Memory B cell (primary cell): ENCODE results near the gene IL17REL.

Experiments used
- ATAC-seq: fragments of 150-1000 bp; cut with Tn5 transposase; 2 replicates; pipeline ENCODE4 v1.10.0; 2021; ENCODE audit warnings: low read depth, mild to moderate bottlenecking, moderate library complexity
- DNase-seq, 2 donors: peaks; one replicate each; pipeline ENCODE4 v3.0.0; 2022; ENCODE audit warnings: low spot score in 2 of 2
- H3K27ac Mint-ChIP-seq: one replicate; pipeline ENCODE4 v1.8.0; 2022; ENCODE audit warnings: mild to moderate bottlenecking, moderate library complexity, mixed read lengths
- H3K27me3 Mint-ChIP-seq: one replicate; pipeline ENCODE4 v1.8.0; 2022; ENCODE audit warnings: mixed read lengths
- H3K36me3 Mint-ChIP-seq: one replicate; pipeline ENCODE4 v1.8.0; 2022; ENCODE audit warnings: mild to moderate bottlenecking, mixed read lengths
- H3K4me1 Mint-ChIP-seq: one replicate; pipeline ENCODE4 v1.8.0; 2022; ENCODE audit warnings: mixed read lengths
- H3K4me3 Mint-ChIP-seq: one replicate; pipeline ENCODE4 v1.8.0; 2022; ENCODE audit warnings: mild to moderate bottlenecking, moderate library complexity, mixed read lengths
- H3K9me3 Mint-ChIP-seq: one replicate; pipeline ENCODE4 v1.8.0; 2022; ENCODE audit warnings: mixed read lengths

IL17REL gene

DNA sequence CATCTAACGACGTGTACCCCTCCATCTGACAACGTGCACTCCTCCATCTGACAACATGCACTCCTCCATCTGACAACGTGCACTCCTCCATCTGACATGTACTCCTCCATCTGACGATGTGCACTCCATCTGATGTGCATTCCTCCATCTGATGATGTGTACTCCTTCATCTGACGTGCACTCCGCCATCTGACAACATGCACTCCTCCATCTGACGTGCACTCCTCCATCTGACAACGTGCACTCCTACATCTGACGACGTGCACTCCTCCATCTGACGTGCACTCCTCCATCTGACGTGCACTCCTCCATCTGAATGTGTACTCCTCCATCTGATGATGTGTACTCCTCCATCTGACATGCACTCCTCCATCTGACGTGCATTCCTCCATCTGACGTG lies 8.0 kb upstream of the IL17REL start:
- peaks cover 17% of the 10 kb centered on the region for H3K4me1 Mint-ChIP-seq
- H3K27ac Mint-ChIP-seq: no peak overlapping the region
- peaks cover 6% of the 10 kb centered on the region for H3K9me3 Mint-ChIP-seq
- peaks cover 3% of the 10 kb centered on the region for H3K36me3 Mint-ChIP-seq
- DNase-seq (no peak), ATAC-seq (no peak)
- H3K27me3 Mint-ChIP-seq: peaks cover 6% of the 10 kb centered on the region
- H3K4me3 Mint-ChIP-seq: no peak overlapping the region

DNA sequence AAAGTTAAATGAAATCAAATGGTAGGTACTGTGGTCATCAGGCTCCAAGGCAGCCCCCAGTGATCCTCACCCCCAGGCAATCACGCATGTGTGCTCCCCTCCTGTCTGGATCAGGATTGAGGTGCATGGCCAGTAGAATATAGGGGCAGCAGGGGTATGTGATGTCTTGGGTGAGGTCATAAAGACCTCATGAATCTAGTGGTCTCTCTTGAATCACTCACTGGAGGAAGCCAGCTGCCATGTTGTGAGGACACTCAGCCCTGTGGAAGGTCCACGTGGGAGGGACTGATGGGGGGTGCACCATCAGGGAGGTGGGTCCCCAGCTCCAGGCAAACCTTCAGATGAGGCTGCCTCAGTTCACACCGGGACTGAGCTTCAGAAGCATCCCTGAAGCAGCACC lies 6.8 kb upstream of the IL17REL start:
- Mint-ChIP-seq H3K9me3 (peaks cover 3% of the 10 kb centered on the region), H3K4me3 (no peak overlapping the region), H3K4me1 (peaks cover 20% of the 10 kb centered on the region), H3K36me3 (peaks cover under 1% of the 10 kb centered on the region), H3K27ac (no peak overlapping the region), H3K27me3 (peaks cover 3% of the 10 kb centered on the region)
- ATAC-seq (no peak), DNase-seq (no peak)

DNA sequence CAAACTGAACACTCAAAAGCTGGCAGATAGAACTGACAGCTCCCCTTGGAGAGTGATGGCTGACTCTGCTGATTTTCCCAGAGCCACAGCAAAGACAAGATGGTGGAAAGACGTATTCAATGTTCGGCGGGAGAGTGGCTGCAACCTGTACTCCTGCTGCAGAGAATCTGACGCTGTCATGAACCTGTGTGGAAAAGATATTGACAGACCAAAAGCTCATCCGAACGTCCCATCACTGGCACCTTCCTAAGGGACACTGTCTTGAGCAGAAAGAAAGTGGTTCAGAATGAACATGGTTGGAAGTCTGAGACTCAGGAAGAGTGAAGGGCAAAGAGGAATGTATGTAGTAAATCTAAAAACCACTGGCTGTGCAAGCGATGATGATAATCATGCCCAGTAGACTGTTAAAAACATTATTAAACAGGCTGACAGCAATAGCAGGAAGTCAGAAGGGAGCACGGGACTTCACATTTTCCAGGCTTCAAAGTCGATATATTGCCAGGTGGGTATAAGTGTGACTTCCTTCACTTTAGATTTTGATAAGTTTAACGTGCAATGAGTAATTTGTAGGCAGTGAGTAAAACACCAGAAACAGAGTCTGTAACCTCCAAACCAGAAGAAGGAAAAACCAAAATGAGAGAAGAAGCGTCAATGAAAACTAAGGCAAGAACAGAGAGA lies 6.2 kb upstream of the IL17REL start:
- Mint-ChIP-seq H3K9me3 (peaks cover 1% of the 10 kb centered on the region), H3K4me3 (no peak overlapping the region), H3K27ac (no peak overlapping the region), H3K4me1 (peaks cover 24% of the 10 kb centered on the region), H3K27me3 (peaks cover 1% of the 10 kb centered on the region), H3K36me3 (no peaks in the 10 kb centered on the region)
- no peak for DNase-seq
- ATAC-seq: peak; percentile 21

DNA sequence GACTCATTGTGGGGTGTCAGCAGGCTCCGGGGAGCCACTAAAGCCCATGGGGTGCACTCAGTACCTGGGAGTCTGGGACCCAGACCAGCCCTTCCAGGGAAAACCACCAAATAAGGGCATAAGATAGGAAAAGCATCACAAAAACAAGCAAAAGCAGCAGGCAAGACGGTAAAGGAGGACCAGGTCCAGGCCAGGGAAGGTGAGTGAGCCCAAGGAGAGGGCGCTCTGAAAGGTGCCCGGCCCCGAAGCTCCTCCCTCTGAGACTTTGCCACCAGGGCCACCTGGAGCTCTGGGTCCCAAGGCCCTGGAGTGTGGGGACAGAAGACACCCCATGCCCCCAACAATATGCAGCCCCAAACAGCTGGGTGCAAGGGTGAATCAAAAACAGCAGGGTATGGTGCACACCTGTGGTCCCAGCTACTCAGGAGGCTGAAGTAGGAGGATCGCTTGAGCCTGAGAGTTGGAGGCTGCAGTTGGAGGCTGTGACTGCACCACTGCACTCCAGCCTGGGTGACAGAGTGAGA lies 5.2 kb upstream of the IL17REL start:
- peaks cover 1% of the 10 kb centered on the region for H3K9me3 Mint-ChIP-seq
- DNase-seq (no peak), ATAC-seq (no peak)
- peak overlapping the region; percentile 45 for H3K4me3 Mint-ChIP-seq
- peaks cover 29% of the 10 kb centered on the region for H3K4me1 Mint-ChIP-seq
- H3K27me3 Mint-ChIP-seq: peaks cover 1% of the 10 kb centered on the region
- H3K36me3 Mint-ChIP-seq: no peaks in the 10 kb centered on the region
- no peak overlapping the region for H3K27ac Mint-ChIP-seq

DNA sequence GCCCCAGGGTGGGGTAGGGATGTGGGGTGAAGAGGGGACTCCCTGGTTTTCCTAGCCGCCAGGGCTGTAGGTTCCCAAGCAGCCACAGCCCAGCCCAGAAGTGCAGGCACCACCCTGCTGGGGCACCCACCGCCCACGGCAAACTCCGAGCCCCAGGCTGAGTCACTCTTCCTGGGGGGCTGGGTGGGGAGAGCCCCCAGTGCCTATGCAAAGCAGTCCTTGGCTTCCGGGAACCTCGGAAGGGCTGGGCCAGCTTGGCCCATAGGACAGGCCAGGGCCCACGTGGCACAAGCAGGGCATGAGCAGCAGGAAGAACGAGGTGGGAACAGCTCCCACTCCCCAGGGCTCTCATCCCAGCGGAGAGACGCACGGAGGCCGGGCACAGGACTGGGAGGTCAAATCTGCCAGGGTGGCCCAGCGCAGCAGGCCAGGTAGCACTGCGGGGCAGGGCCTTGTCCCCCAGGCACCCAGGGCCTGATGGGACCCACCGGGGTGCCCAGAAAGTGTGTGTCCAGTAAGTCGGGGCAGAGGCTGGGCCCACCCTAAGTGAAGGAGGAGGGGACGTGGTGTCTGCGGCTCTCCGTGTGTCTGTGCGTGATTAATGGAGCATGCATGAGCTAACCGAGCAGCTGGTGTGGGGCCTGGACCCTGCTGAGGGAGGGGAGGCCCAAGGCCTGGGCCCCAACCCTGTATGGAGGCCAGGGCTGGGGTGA lies 4.6 kb upstream of the IL17REL start:
- Mint-ChIP-seq H3K27ac (no peak overlapping the region), H3K27me3 (peaks cover 1% of the 10 kb centered on the region), H3K4me3 (peak overlapping the region; percentile 45), H3K9me3 (peaks cover 1% of the 10 kb centered on the region), H3K4me1 (peaks cover 32% of the 10 kb centered on the region), H3K36me3 (no peaks in the 10 kb centered on the region)
- DNase-seq: no peak
- ATAC-seq: peak; percentile 56

DNA sequence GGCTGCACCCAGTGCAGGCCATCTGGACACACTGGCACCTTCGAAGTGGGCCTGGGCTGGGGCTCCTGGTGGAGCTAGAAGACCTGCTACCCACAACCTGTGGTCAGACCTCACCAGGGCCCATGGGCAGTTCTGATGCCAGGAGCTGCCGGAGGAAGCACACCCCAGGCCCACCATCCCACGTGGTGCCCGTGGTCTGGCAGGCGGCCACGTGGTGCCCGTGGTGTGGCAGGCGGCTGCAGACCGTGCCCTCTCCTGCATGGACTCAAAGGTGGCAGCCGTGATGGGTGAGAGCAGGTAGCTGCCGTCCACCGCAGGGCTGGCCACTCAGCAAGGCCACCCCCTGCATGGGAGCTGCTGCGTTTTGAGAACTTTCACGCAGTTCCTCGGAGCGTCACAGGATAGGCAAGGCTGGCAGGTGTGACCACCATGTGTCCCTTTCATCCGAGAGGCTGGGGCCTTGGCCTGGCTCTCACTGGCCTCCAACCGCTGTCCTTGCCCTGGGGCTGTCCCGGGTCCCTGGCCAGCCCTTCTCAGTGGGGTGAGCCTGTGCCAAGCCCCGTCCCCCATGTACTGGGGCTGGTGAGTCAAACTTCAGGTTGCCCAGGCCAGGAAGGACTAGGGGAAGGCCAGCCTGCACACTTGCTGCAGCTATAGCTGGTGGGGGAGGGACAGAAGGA lies 3.9 kb upstream of the IL17REL start:
- Mint-ChIP-seq H3K36me3 (no peaks in the 10 kb centered on the region), H3K4me1 (peaks cover 39% of the 10 kb centered on the region), H3K27me3 (peaks cover 7% of the 10 kb centered on the region), H3K9me3 (peaks cover 1% of the 10 kb centered on the region), H3K4me3 (no peak overlapping the region), H3K27ac (no peak overlapping the region)
- no peak for DNase-seq
- ATAC-seq: no peak

DNA sequence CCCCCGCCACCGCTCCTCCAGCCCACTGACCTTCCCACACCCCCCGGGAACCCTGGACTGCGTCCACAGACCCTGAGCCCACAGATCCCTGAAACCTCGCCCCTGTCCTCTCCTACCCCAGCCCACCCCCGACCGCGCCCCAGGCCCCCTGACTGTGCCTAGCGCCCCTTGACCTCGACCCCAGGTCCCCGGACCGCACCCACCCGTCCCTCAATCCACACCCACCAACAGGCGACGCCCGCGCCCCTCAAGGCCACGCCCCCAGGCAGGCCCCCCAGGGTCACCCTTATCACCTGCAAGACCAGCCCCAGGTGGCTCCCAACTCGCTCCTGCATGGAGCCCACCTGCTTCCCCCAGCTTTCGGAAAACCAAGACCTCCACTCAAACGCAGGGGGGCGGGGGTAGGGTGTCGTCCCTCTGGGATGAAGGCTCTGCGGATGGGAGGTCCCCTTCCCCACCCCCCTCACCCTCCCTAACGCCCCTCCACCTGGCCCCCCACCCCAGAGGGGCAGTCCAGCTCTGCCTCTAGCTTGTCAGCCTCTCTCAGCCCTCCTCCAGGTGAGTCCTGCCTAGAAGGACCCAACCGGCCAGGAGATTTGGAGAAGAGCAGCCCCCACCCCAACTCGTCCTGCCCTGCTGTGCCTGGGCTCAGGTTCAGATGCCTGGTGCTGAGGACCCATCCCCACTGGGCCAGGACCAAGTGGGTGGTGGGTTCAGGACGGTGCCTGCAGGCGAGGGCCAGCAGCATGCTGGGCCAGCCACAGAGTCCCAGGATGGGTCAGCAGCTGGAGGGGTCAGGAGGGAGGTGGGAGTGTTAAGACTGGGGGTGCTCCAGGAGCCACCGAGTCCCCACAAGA lies 3.1 kb upstream of the IL17REL start:
- peaks cover 43% of the 10 kb centered on the region for H3K4me1 Mint-ChIP-seq
- H3K27ac Mint-ChIP-seq: no peak overlapping the region
- H3K9me3 Mint-ChIP-seq: peaks cover 1% of the 10 kb centered on the region
- H3K4me3 Mint-ChIP-seq: peak overlapping the region; percentile 55
- DNase-seq (no peak), ATAC-seq (no peak)
- peaks cover 11% of the 10 kb centered on the region for H3K27me3 Mint-ChIP-seq
- no peaks in the 10 kb centered on the region for H3K36me3 Mint-ChIP-seq

GRCh38 chr22:50014655-50015401 lies 2.3 kb upstream of the IL17REL start:
- DNase-seq (no peak), ATAC-seq (no peak)
- H3K27me3 Mint-ChIP-seq: peaks cover 11% of the 10 kb centered on the region
- no peaks in the 10 kb centered on the region for H3K36me3 Mint-ChIP-seq
- peaks cover 43% of the 10 kb centered on the region for H3K4me1 Mint-ChIP-seq
- no peak overlapping the region for H3K27ac Mint-ChIP-seq
- H3K4me3 Mint-ChIP-seq: no peak overlapping the region
- peaks cover 1% of the 10 kb centered on the region for H3K9me3 Mint-ChIP-seq

GRCh38 chr22:50014053-50014501 lies 1.5 kb upstream of the IL17REL start:
- Mint-ChIP-seq H3K9me3 (peaks cover 1% of the 10 kb centered on the region), H3K27me3 (peaks cover 11% of the 10 kb centered on the region), H3K27ac (no peak overlapping the region), H3K4me1 (peaks cover 43% of the 10 kb centered on the region), H3K4me3 (peak overlapping the region; percentile 50), H3K36me3 (no peaks in the 10 kb centered on the region)
- DNase-seq (no peak), ATAC-seq (no peak)

DNA sequence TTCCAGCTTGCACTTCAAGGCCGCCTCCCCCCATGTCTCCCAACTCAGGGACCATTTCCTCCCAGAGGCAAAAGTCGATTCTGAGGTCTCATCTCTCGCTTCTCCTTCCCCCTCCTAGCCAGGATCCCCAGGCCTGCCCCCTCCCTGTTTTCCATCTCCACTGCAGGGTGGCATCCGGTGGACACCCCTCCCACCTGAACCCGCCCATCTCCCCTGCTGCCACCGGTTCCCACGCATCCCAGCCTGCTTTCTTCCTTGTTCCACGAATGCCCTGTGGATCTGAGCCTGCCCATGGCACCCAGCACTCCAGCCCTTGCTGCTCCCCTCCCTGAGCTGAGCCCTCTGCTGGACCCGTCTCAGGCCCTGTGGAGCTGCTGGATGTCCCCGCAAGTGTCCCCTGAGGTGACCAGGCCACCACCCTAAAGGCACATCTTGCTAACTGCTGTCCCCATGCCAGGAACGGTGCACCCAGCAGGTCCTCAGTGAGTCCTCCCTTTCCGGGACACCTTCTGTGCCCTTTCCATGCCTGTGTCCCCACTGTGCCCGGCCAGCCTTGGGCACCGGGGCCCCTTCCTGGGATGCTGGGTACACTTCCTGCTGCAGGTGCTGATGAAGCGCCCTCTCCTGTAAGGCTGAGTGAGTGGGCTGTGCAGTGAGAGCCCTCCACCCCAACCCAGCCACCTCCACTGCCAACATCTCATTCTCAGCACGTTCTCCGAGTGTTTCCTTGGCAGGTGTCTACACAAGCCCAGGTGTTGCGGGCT lies 936 bp downstream of the IL17REL start:
- no peaks in the 10 kb centered on the region for H3K36me3 Mint-ChIP-seq
- DNase-seq (no peak), ATAC-seq (no peak)
- peak overlapping the region; percentile 80 for H3K4me3 Mint-ChIP-seq
- H3K27ac Mint-ChIP-seq: peak overlapping the region; percentile 93
- H3K27me3 Mint-ChIP-seq: peaks cover 10% of the 10 kb centered on the region
- peaks cover 31% of the 10 kb centered on the region for H3K4me1 Mint-ChIP-seq
- H3K9me3 Mint-ChIP-seq: no peaks in the 10 kb centered on the region

- peak; percentile 65 to 74 for DNase-seq
- peak overlapping the region; percentile 80 for H3K4me3 Mint-ChIP-seq
- ATAC-seq: peak; percentile 92
- peaks cover 10% of the 10 kb centered on the region for H3K27me3 Mint-ChIP-seq
- no peaks in the 10 kb centered on the region for H3K9me3 Mint-ChIP-seq
- no peaks in the 10 kb centered on the region for H3K36me3 Mint-ChIP-seq
- H3K27ac Mint-ChIP-seq: peak overlapping the region; percentile 93
- peaks cover 29% of the 10 kb centered on the region for H3K4me1 Mint-ChIP-seq
These were observed 1.7 kb downstream of the IL17REL start for GRCh38 chr22:50010676-50011446.
